Hepatocyte (in vitro differentiated cells): ENCODE results near the gene CHRM2. TPM values are rescaled to one million over a fixed set of nuclear protein-coding genes. Genes with fewer than 3 reads are reported as not detected.

Experiments
- DNase-seq: peaks from one replicate; pipeline ENCODE4 v3.0.0-alpha.2; 2016; ENCODE audit warnings: low spot score
- H2AFZ ChIP-seq: fragments of 200-600 bp; sonication (generic); 2 replicates; pipeline ENCODE4 v1.6.0; 2016; ENCODE audit warnings: antibody characterized with exemption, mild to moderate bottlenecking
- H3K27ac ChIP-seq: fragments of 200-600 bp; sonication (generic); 2 replicates; pipeline ENCODE4 v1.5.1; 2016; ENCODE audit warnings: mild to moderate bottlenecking
- H3K27me3 ChIP-seq: fragments of 200-600 bp; sonication (generic); 2 replicates; pipeline ENCODE4 v1.6.1; 2016
- H3K36me3 ChIP-seq: fragments of 200-600 bp; sonication (generic); replicated peaks from 2 replicates; pipeline ENCODE4 v1.5.1; 2016; ENCODE audit warnings: low read depth; ENCODE audit not compliant: insufficient read depth
- H3K4me1 ChIP-seq: fragments of 200-600 bp; sonication (generic); 2 replicates; pipeline ENCODE4 v1.5.1; 2016; ENCODE audit warnings: mild to moderate bottlenecking, moderate library complexity; ENCODE audit not compliant: insufficient read depth
- H3K4me2 ChIP-seq: fragments of 200-600 bp; sonication (generic); 2 replicates; pipeline ENCODE4 v1.6.0; 2016
- H3K4me3 ChIP-seq: fragments of 200-600 bp; sonication (generic); 2 replicates; pipeline ENCODE4 v1.5.1; 2016; ENCODE audit warnings: mild to moderate bottlenecking
- H3K79me2 ChIP-seq: fragments of 200-600 bp; sonication (generic); 2 replicates; pipeline ENCODE4 v1.6.0; 2017; ENCODE audit warnings: mild to moderate bottlenecking
- H3K9me2 ChIP-seq: fragments of 200-600 bp; sonication (generic); replicated peaks from 2 replicates; pipeline ENCODE4 v1.6.0; 2017; ENCODE audit warnings: mild to moderate bottlenecking; ENCODE audit not compliant: insufficient read depth
- H3K9me3 ChIP-seq: fragments of 200-600 bp; sonication (generic); 2 replicates; pipeline ENCODE4 v1.5.1; 2016; ENCODE audit warnings: low read depth, mild to moderate bottlenecking
- H4K20me1 ChIP-seq: fragments of 200-600 bp; sonication (generic); 2 replicates; pipeline ENCODE4 v1.6.0; 2016; ENCODE audit warnings: mild to moderate bottlenecking; ENCODE audit not compliant: insufficient read depth, poor library complexity, severe bottlenecking
- CTCF ChIP-seq: fragments of 200-600 bp; sonication (generic); IDR thresholded peaks from 2 replicates; pipeline ENCODE4 v1.5.1; 2016; ENCODE audit warnings: antibody characterized with exemption, mild to moderate bottlenecking; ENCODE audit not compliant: poor library complexity
- EZH2 ChIP-seq: fragments of 200-600 bp; sonication (generic); IDR thresholded peaks from 2 replicates; pipeline ENCODE4 v1.6.1; 2016; ENCODE audit warnings: antibody characterized with exemption, mild to moderate bottlenecking, borderline replicate concordance
- EZH2phosphoT487 ChIP-seq: fragments of 200-600 bp; sonication (generic); IDR thresholded peaks from one replicate; pipeline ENCODE4 v1.6.1; 2018; ENCODE audit warnings: antibody characterized with exemption, mild to moderate bottlenecking, low read depth, moderate library complexity; ENCODE audit not compliant: unreplicated experiment, severe bottlenecking
- WGBS: methylation state at CpG from one replicate; pipeline ENCODE4 v1.1.6; 2016; ENCODE audit warnings: low lambda C conversion rate; ENCODE audit errors: missing lambda C conversion rate; 5-methylcytosine and 5-hydroxymethylcytosine counted together
- polyA plus RNA-seq: library from polyadenylated mRNA; unstranded; fragments of >200 nt; fragmentation: Nextera tagmentation; extraction: Ambion mirVana; gene quantifications from 2 replicates; pipeline ENCODE4 v1.2.1, GENCODE V29; 2016
- total RNA-seq: library from RNA; depleted of rRNA; stranded (reverse); fragments of >200 nt; gene quantifications from 2 replicates; pipeline ENCODE4 v1.2.3, GENCODE V29; 2014

The CHRM2 gene
- total and polyA plus RNA-seq, 2 experiments from 2014 or later: 2.3 to 5.3 TPM

DNA sequence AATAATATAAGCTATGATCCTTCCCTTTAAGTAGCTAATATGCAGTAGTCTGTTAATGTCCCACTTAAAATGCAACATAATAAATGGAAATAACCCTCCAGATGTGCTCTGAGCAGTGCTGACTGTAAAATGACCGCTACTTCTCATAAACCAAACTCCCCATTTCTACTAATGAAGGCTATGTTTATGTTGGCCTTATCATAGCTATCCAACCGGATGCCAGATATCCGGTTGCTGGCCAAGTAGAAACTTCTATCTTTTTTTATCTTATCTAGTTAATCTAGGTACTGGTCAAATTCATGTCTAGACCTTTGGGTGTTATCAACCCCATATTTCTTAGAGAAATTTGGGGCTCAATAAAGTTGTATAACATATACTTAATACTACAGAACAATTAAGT lies 56.6 kb downstream of the CHRM2 start:
- WGBS: 18% methylated on average over 3 of the region's 3 CpGs
- H3K27ac ChIP-seq: no peak overlapping the region
- H3K9me3 ChIP-seq: no peaks in the 10 kb centered on the region
- H3K4me2 ChIP-seq: no peak overlapping the region
- no peaks in the 10 kb centered on the region for H3K27me3 ChIP-seq
- no peaks in the 10 kb centered on the region for H3K4me1 ChIP-seq
- TF ChIP-seq EZH2 (no peak), CTCF (no peak), EZH2phosphoT487 (no peak)
- H3K9me2 ChIP-seq: no peaks in the 10 kb centered on the region
- H2AFZ ChIP-seq: no peak overlapping the region
- DNase-seq: no peak
- H4K20me1 ChIP-seq: no peaks in the 10 kb centered on the region
- no peaks in the 10 kb centered on the region for H3K36me3 ChIP-seq
- H3K79me2 ChIP-seq: no peaks in the 10 kb centered on the region
- no peak overlapping the region for H3K4me3 ChIP-seq

DNA sequence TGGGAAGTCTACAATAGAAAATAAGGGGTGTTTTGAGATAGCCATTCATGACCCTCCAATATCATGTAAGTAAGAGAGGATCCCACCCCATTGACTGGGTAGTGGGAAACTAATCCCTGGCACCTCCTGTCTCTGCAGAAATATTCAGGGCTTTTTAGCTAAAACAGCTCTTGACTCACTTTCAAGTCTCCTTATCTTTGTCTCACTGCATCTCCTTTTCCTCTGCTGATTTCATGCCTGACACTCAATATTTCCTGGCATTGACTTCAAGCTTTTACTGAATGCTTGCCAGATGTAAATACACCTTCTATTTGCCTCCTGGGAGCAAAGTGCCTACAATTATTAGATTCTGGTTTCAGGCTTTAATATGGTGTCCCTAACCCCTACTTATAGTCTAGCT lies 57.1 kb downstream of the CHRM2 start:
- Histone ChIP-seq H3K9me2 (no peaks in the 10 kb centered on the region), H3K36me3 (no peaks in the 10 kb centered on the region), H3K27me3 (no peaks in the 10 kb centered on the region), H3K4me3 (no peak overlapping the region), H2AFZ (no peak overlapping the region), H3K4me2 (no peak overlapping the region), H3K4me1 (no peaks in the 10 kb centered on the region), H3K79me2 (no peaks in the 10 kb centered on the region), H3K27ac (no peak overlapping the region), H4K20me1 (no peaks in the 10 kb centered on the region), H3K9me3 (no peaks in the 10 kb centered on the region)
- TF ChIP-seq EZH2phosphoT487 (no peak), EZH2 (no peak), CTCF (no peak)
- DNase-seq: no peak

- H4K20me1 ChIP-seq: no peaks in the 10 kb centered on the region
- no peak overlapping the region for H2AFZ ChIP-seq
- no peaks in the 10 kb centered on the region for H3K36me3 ChIP-seq
- TF ChIP-seq EZH2phosphoT487: no peak
- no peak for TF ChIP-seq EZH2
- no peak for TF ChIP-seq CTCF
- no peak for DNase-seq
- H3K79me2 ChIP-seq: no peaks in the 10 kb centered on the region
- no peak overlapping the region for H3K4me2 ChIP-seq
- H3K9me3 ChIP-seq: no peaks in the 10 kb centered on the region
- no peaks in the 10 kb centered on the region for H3K27me3 ChIP-seq
- no peak overlapping the region for H3K27ac ChIP-seq
- H3K4me3 ChIP-seq: no peak overlapping the region
- whole genome bisulfite sequencing: 43% methylated on average over 3 of the region's 3 CpGs
- no peaks in the 10 kb centered on the region for H3K9me2 ChIP-seq
- H3K4me1 ChIP-seq: no peaks in the 10 kb centered on the region
Observed at GRCh38 chr7:136931169-136931867, 62.9 kb downstream of the CHRM2 start.

- Histone ChIP-seq H3K79me2 (no peaks in the 10 kb centered on the region), H3K4me3 (no peak overlapping the region), H3K27ac (no peak overlapping the region), H3K4me2 (no peak overlapping the region), H3K9me3 (no peaks in the 10 kb centered on the region), H3K9me2 (no peaks in the 10 kb centered on the region), H2AFZ (no peak overlapping the region), H3K36me3 (no peaks in the 10 kb centered on the region), H4K20me1 (no peaks in the 10 kb centered on the region), H3K27me3 (no peaks in the 10 kb centered on the region), H3K4me1 (peaks cover 9% of the 10 kb centered on the region)
- no peak for TF ChIP-seq CTCF
- no peak for TF ChIP-seq EZH2phosphoT487
- no peak for TF ChIP-seq EZH2
- DNase-seq: no peak
- 91% methylated on average over 5 of the region's 5 CpGs for WGBS
Observed at GRCh38 chr7:136937436-136937835, 69.0 kb downstream of the CHRM2 start.
